A549 (cell line): Measurements from ENCODE around the gene CLIP1.

Experiments used
- CEBPB ChIP-seq, 2 experiments: fragments of >200 bp in 1 of 2; sonication (Bioruptor Twin) in 1 of 2; formaldehyde crosslinking in 1 of 2; IDR thresholded peaks; 2 replicates each; pipeline ENCODE4 v1.6.1; 2012 to 2016
- EP300 ChIP-seq, 2 experiments: fragments of >200 bp; sonication (Bioruptor Twin); formaldehyde crosslinking; IDR thresholded peaks; 2 replicates in 1 of 2; 3 replicates in 1 of 2; pipeline ENCODE4 v1.6.1; 2016 to 2017
- HOXA7 ChIP-seq: fragments of 250-450 bp; sonication (Bioruptor Pico); IDR thresholded peaks from 2 replicates; pipeline ENCODE4 v1.5.0; 2020; ENCODE audit warnings: mild to moderate bottlenecking, moderate library complexity
- KDM5A ChIP-seq: fragments of 200-600 bp; sonication (generic); IDR thresholded peaks from 2 replicates; pipeline ENCODE4 v1.6.1; 2016; ENCODE audit warnings: antibody characterized with exemption, mild to moderate bottlenecking
- PHF8 ChIP-seq: fragments of 200-600 bp; sonication (generic); IDR thresholded peaks from 2 replicates; pipeline ENCODE4 v1.6.1; 2016; ENCODE audit warnings: low read depth, mild to moderate bottlenecking, antibody characterized with exemption, moderate library complexity, borderline replicate concordance
- RCOR1 ChIP-seq: fragments of 150-350 bp; IDR thresholded peaks from 2 replicates; pipeline ENCODE4 v1.6.1; 2014; ENCODE audit warnings: antibody characterized with exemption, low read length, low read depth
- RFX5 ChIP-seq: fragments of 450-650 bp; IDR thresholded peaks from 2 replicates; pipeline ENCODE4 v1.7.1; 2014; ENCODE audit warnings: antibody characterized with exemption, mild to moderate bottlenecking, moderate library complexity
- SMC3 ChIP-seq: fragments of >200 bp; sonication (Bioruptor Twin); formaldehyde crosslinking; IDR thresholded peaks from 3 replicates; pipeline ENCODE4 v1.6.1; 2018; ENCODE audit warnings: inconsistent platforms
- TF ChIP-seq, protein P1 (sequence below): fragments of >200 bp; sonication (Bioruptor Twin); formaldehyde crosslinking; IDR thresholded peaks from 3 replicates; pipeline ENCODE4 v1.5.1; 2016
- TF ChIP-seq, protein P2 (sequence below): fragments of 200-600 bp; sonication (generic); IDR thresholded peaks from 2 replicates; pipeline ENCODE4 v1.6.1; 2016; ENCODE audit warnings: antibody characterized with exemption, mild to moderate bottlenecking, moderate library complexity
- TF ChIP-seq, protein P3 (sequence below): fragments of 450-650 bp; IDR thresholded peaks from 2 replicates; pipeline ENCODE4 v1.6.1; 2014; ENCODE audit warnings: antibody characterized with exemption
- TF ChIP-seq, protein P4 (sequence below): IDR thresholded peaks from 2 replicates; pipeline ENCODE4 v1.6.1; 2012; ENCODE audit warnings: low read depth, borderline replicate concordance
- TF ChIP-seq, protein P5 (sequence below): fragments of 150-350 bp; IDR thresholded peaks from 2 replicates; pipeline ENCODE4 v1.6.1; 2014; ENCODE audit warnings: low read depth, mild to moderate bottlenecking, low read length

DNA sequence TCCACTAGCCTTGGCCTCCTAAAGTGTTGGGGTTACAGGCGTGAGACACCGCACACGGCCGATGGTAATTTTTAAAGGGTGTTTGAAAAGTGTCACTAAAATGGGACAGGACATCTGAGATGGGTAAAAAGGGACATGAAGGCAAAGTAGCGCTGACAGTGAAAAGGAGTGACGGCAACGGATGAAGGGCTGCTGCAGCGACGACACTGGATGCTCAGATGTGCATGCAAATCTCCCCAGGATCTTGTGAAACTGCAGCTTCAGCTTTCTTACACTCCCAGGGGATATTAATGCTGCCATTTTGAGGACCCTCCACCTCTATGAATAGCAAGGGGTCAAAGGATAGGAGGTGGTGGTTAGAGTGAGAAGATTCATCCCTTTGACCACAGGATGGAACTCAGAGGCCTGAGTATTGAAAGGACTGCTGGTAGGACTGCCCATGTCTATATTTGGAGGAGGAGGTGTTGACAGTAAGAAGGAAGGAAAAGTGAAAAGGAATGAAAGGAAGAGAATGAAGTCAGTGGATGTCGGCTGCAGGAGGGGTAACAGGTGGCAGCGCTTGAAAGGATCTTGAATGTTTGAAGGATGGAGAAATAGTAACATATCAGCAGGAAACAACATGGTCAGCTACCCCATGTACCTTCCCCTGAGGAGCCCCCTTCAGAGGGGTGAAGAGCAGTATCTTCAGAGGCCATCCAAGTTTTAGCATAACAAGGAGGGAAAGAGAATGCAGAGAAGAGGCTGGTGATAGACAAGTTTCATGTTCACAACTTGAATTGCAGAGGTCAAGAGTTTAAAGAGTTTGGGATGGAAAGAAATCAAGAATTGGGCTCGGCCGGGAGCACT is 37.1 kb downstream of the CLIP1 start:
- TF ChIP-seq, protein P1, sequence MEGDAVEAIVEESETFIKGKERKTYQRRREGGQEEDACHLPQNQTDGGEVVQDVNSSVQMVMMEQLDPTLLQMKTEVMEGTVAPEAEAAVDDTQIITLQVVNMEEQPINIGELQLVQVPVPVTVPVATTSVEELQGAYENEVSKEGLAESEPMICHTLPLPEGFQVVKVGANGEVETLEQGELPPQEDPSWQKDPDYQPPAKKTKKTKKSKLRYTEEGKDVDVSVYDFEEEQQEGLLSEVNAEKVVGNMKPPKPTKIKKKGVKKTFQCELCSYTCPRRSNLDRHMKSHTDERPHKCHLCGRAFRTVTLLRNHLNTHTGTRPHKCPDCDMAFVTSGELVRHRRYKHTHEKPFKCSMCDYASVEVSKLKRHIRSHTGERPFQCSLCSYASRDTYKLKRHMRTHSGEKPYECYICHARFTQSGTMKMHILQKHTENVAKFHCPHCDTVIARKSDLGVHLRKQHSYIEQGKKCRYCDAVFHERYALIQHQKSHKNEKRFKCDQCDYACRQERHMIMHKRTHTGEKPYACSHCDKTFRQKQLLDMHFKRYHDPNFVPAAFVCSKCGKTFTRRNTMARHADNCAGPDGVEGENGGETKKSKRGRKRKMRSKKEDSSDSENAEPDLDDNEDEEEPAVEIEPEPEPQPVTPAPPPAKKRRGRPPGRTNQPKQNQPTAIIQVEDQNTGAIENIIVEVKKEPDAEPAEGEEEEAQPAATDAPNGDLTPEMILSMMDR = no peak
- TF ChIP-seq RFX5 (no peak), PHF8 (no peak), SMC3 (no peak), HOXA7 (CRISPR knock-in tag) (no peak), CEBPB (IDR thresholded peaks at IDR 0.05) (no peak), KDM5A (no peak), EP300 (IDR thresholded peaks at IDR 0.05) (no peak), RCOR1 (no peak)
- TF ChIP-seq, protein P2, sequence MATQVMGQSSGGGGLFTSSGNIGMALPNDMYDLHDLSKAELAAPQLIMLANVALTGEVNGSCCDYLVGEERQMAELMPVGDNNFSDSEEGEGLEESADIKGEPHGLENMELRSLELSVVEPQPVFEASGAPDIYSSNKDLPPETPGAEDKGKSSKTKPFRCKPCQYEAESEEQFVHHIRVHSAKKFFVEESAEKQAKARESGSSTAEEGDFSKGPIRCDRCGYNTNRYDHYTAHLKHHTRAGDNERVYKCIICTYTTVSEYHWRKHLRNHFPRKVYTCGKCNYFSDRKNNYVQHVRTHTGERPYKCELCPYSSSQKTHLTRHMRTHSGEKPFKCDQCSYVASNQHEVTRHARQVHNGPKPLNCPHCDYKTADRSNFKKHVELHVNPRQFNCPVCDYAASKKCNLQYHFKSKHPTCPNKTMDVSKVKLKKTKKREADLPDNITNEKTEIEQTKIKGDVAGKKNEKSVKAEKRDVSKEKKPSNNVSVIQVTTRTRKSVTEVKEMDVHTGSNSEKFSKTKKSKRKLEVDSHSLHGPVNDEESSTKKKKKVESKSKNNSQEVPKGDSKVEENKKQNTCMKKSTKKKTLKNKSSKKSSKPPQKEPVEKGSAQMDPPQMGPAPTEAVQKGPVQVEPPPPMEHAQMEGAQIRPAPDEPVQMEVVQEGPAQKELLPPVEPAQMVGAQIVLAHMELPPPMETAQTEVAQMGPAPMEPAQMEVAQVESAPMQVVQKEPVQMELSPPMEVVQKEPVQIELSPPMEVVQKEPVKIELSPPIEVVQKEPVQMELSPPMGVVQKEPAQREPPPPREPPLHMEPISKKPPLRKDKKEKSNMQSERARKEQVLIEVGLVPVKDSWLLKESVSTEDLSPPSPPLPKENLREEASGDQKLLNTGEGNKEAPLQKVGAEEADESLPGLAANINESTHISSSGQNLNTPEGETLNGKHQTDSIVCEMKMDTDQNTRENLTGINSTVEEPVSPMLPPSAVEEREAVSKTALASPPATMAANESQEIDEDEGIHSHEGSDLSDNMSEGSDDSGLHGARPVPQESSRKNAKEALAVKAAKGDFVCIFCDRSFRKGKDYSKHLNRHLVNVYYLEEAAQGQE = no peak
- TF ChIP-seq, protein P3, sequence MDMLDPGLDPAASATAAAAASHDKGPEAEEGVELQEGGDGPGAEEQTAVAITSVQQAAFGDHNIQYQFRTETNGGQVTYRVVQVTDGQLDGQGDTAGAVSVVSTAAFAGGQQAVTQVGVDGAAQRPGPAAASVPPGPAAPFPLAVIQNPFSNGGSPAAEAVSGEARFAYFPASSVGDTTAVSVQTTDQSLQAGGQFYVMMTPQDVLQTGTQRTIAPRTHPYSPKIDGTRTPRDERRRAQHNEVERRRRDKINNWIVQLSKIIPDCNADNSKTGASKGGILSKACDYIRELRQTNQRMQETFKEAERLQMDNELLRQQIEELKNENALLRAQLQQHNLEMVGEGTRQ = no peak
- TF ChIP-seq, protein P4, sequence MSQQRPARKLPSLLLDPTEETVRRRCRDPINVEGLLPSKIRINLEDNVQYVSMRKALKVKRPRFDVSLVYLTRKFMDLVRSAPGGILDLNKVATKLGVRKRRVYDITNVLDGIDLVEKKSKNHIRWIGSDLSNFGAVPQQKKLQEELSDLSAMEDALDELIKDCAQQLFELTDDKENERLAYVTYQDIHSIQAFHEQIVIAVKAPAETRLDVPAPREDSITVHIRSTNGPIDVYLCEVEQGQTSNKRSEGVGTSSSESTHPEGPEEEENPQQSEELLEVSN = no peak
- TF ChIP-seq, protein P5, sequence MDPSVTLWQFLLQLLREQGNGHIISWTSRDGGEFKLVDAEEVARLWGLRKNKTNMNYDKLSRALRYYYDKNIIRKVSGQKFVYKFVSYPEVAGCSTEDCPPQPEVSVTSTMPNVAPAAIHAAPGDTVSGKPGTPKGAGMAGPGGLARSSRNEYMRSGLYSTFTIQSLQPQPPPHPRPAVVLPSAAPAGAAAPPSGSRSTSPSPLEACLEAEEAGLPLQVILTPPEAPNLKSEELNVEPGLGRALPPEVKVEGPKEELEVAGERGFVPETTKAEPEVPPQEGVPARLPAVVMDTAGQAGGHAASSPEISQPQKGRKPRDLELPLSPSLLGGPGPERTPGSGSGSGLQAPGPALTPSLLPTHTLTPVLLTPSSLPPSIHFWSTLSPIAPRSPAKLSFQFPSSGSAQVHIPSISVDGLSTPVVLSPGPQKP = no peak
